Uterus (tissue), 2 donors: ENCODE measurements around the gene RPS14.
A peak's percentile ranks its signal among the peaks of the same experiment; 100 is the strongest.

Source experiments
- POLR2A ChIP-seq, 2 donors: fragments of 450-650 bp; IDR thresholded peaks; one replicate each; pipeline ENCODE4 v1.6.1; 2016; ENCODE audit warnings: antibody characterized with exemption in 2 of 2, mild to moderate bottlenecking in 1 of 2, moderate library complexity in 1 of 2
- TF ChIP-seq, protein P1 (sequence below), 4 experiments: fragments of 200-600 bp in 2 of 4; fragments of 450-650 bp in 2 of 4; sonication (generic) in 2 of 4; IDR thresholded peaks; one replicate each; pipeline ENCODE4 v1.5.1; 2016 to 2019; ENCODE audit warnings: antibody characterized with exemption in 4 of 4, mild to moderate bottlenecking in 2 of 4, moderate library complexity in 1 of 4

DNA sequence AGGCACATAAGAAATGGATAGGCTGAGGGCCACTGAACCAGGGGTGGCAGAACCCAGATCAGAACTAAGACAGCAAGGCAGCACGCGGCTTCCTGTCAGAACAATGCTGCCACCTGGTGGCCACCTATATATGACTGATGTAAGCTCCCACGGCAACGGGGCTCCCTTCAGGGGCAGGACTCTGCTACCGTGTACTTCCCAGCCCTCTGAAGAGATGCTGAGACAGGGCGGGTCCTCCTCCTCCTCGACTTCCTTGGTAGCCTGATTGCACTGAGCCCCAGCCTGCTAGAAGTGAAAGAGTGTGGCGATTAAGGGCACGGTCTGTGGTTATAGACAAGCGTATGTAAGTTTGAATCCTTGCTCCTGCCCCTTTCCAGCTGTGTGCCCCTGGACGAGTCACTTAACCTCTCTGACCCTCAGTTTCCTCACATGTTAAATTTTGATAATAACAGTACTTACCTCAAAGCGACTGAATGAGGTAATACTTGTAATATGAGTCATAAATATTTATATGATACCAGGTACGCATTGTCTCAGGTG lies 13.3 kb downstream of the RPS14 start:
- TF ChIP-seq POLR2A (IDR thresholded peaks at IDR 0.05), result no peak
- TF ChIP-seq, protein P1, sequence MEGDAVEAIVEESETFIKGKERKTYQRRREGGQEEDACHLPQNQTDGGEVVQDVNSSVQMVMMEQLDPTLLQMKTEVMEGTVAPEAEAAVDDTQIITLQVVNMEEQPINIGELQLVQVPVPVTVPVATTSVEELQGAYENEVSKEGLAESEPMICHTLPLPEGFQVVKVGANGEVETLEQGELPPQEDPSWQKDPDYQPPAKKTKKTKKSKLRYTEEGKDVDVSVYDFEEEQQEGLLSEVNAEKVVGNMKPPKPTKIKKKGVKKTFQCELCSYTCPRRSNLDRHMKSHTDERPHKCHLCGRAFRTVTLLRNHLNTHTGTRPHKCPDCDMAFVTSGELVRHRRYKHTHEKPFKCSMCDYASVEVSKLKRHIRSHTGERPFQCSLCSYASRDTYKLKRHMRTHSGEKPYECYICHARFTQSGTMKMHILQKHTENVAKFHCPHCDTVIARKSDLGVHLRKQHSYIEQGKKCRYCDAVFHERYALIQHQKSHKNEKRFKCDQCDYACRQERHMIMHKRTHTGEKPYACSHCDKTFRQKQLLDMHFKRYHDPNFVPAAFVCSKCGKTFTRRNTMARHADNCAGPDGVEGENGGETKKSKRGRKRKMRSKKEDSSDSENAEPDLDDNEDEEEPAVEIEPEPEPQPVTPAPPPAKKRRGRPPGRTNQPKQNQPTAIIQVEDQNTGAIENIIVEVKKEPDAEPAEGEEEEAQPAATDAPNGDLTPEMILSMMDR (IDR thresholded peaks at IDR 0.05), result peak; percentile 83 to 91 (median 86)
